ENCODE measurements around the gene BMP8A. TPM values are rescaled to one million over a fixed set of nuclear protein-coding genes. Genes with fewer than 3 reads are reported as not detected.
"Not testable (repeated sequence)": the region's sequence is repeated elsewhere in the genome, so short reads cannot be mapped to it uniquely, and the experiment has no call there.

The BMP8A gene
- polyA plus RNA-seq, 3 donors, result not detected

GRCh38 chr1:39466413-39467107 lies 24.9 kb upstream of the BMP8A start:
- Mint-ChIP-seq H3K27me3 (ENCODE audit: low read depth in 3 of 3) (no peaks in the 10 kb centered on the region), H3K4me1 (no peaks in the 10 kb centered on the region), H3K36me3 (peaks cover 84 to 88% of the 10 kb centered on the region in 2 donors), H3K4me3 (no peak overlapping the region), H3K9me3 (no peaks in the 10 kb centered on the region), H3K27ac (peak overlapping the region in 2 of 7 donors; percentile 9 to 61)
- intact Hi-C loops (cut with micrococcal nuclease), result no loop called here
- no peak for TF ChIP-seq CTCF (IDR thresholded peaks at IDR 0.05)
- Histone ChIP-seq H3K79me2 (ENCODE audit: insufficient read depth, low read length) (no peaks in the 10 kb centered on the region), H3K9ac (ENCODE audit: insufficient read depth, low read length, poor library complexity, severe bottlenecking) (no peak overlapping the region), H3K4me2 (replicated peaks; ENCODE audit: extremely low read depth, low read length, poor library complexity, severe bottlenecking) (no peak overlapping the region), H3K9me3 (replicated peaks in 1 of 2; ENCODE audit: control insufficient read depth in 1 of 2, insufficient read depth in 1 of 2, low read length in 2 of 2) (no peaks in the 10 kb centered on the region), H3K4me3 (replicated peaks in 1 of 3; ENCODE audit: low read depth in 2 of 3, low read length in 3 of 3) (no peak overlapping the region), H3K4me1 (ENCODE audit: control insufficient read depth in 1 of 2, insufficient read depth in 2 of 2, low read length in 2 of 2) (no peaks in the 10 kb centered on the region), H3K27ac (ENCODE audit: low read depth in 1 of 2, low read length in 2 of 2) (no peak overlapping the region), H3K27me3 (ENCODE audit: control insufficient read depth in 2 of 2, insufficient read depth in 2 of 2, low read length in 2 of 2) (no peaks in the 10 kb centered on the region), H3K36me3 (replicated peaks in 1 of 2; ENCODE audit: control insufficient read depth in 1 of 2, insufficient read depth in 2 of 2, low read length in 2 of 2) (peaks cover 91 to 100% of the 10 kb centered on the region in 2 donors), H2AFZ (ENCODE audit: insufficient read depth, low read depth, low read length, poor library complexity, severe bottlenecking) (no peak overlapping the region), H4K20me1 (ENCODE audit: insufficient read depth, low read length) (no peaks in the 10 kb centered on the region)
- WGBS (ENCODE audit: insufficient coverage), result 100% methylated on average over 1 of the region's 3 CpGs
- DNase-seq, result no peak

GRCh38 chr1:39467108-39467720 lies 24.2 kb upstream of the BMP8A start:
- H2AFZ ChIP-seq (ENCODE audit: insufficient read depth, low read depth, low read length, poor library complexity, severe bottlenecking); H3K9ac ChIP-seq (ENCODE audit: insufficient read depth, low read length, poor library complexity, severe bottlenecking); H3K27me3 Mint-ChIP-seq (ENCODE audit: low read depth in 3 of 3); H3K4me3 Mint-ChIP-seq; H3K4me1 Mint-ChIP-seq; H3K27me3 ChIP-seq (ENCODE audit: control insufficient read depth in 2 of 2, insufficient read depth in 2 of 2, low read length in 2 of 2); H3K4me2 ChIP-seq (replicated peaks; ENCODE audit: extremely low read depth, low read length, poor library complexity, severe bottlenecking); intact Hi-C loops (cut with micrococcal nuclease); H3K4me3 ChIP-seq (replicated peaks in 1 of 3; ENCODE audit: low read depth in 2 of 3, low read length in 3 of 3); H4K20me1 ChIP-seq (ENCODE audit: insufficient read depth, low read length); H3K9me3 Mint-ChIP-seq; DNase-seq; H3K4me1 ChIP-seq (ENCODE audit: control insufficient read depth in 1 of 2, insufficient read depth in 2 of 2, low read length in 2 of 2); H3K79me2 ChIP-seq (ENCODE audit: insufficient read depth, low read length); H3K27ac Mint-ChIP-seq; H3K27ac ChIP-seq (ENCODE audit: low read depth in 1 of 2, low read length in 2 of 2); H3K9me3 ChIP-seq (replicated peaks in 1 of 2; ENCODE audit: control insufficient read depth in 1 of 2, insufficient read depth in 1 of 2, low read length in 2 of 2): not testable (repeated sequence)
- H3K36me3 ChIP-seq (replicated peaks in 1 of 2; ENCODE audit: control insufficient read depth in 1 of 2, insufficient read depth in 2 of 2, low read length in 2 of 2), result peaks cover 90 to 100% of the 10 kb centered on the region in 2 donors
- WGBS (ENCODE audit: insufficient coverage), result no CpG with 5 or more reads among the region's 16 CpGs
- H3K36me3 Mint-ChIP-seq, result peaks cover 83 to 87% of the 10 kb centered on the region in 2 donors

Data from CD14-positive monocyte (primary cell).